SHP77 (cell line): ENCODE measurements around the gene PSTPIP1.

Source experiments
- DNase-seq, 2 experiments: peaks; one replicate each; lab custom pipeline; 2025; lab: John Stamatoyannopoulos, UW

Gene PSTPIP1

GRCh38 chr15:77042955-77043920 is 48.3 kb downstream of the PSTPIP1 start:
- no peak for DNase-seq

GRCh38 chr15:77044228-77045042 is 49.5 kb downstream of the PSTPIP1 start:
- DNase-seq, result no peak

- DNase-seq, result no peak
Observed at GRCh38 chr15:77045985-77046384, 51.1 kb downstream of the PSTPIP1 start.

- no peak for DNase-seq
Observed at GRCh38 chr15:77046704-77047412, 51.9 kb downstream of the PSTPIP1 start.

- no peak for DNase-seq
Observed at GRCh38 chr15:77048135-77048876, 53.4 kb downstream of the PSTPIP1 start.

GRCh38 chr15:77052556-77052955 is 57.6 kb downstream of the PSTPIP1 start:
- DNase-seq, result no peak

GRCh38 chr15:77053709-77054108 is 58.8 kb downstream of the PSTPIP1 start:
- DNase-seq, result no peak

- no peak for DNase-seq
Observed at GRCh38 chr15:77057072-77057471, 62.1 kb downstream of the PSTPIP1 start.

- no peak for DNase-seq
Observed at GRCh38 chr15:77057685-77058084, 62.8 kb downstream of the PSTPIP1 start.

GRCh38 chr15:77058468-77058867 is 63.5 kb downstream of the PSTPIP1 start:
- no peak for DNase-seq

- DNase-seq, result no peak
Observed at GRCh38 chr15:77059786-77060361, 64.9 kb downstream of the PSTPIP1 start.

- no peak for DNase-seq
Observed at GRCh38 chr15:77060546-77060945, 65.6 kb downstream of the PSTPIP1 start.

- no peak for DNase-seq
Observed at GRCh38 chr15:77063249-77063648, 68.3 kb downstream of the PSTPIP1 start.

GRCh38 chr15:77064063-77064462 is 69.1 kb downstream of the PSTPIP1 start:
- DNase-seq, result no peak

- no peak for DNase-seq
Observed at GRCh38 chr15:77064539-77065308, 69.8 kb downstream of the PSTPIP1 start.

GRCh38 chr15:77066971-77067690 is 72.2 kb downstream of the PSTPIP1 start:
- no peak for DNase-seq

- DNase-seq, result no peak
Observed at GRCh38 chr15:77067691-77068367, 72.9 kb downstream of the PSTPIP1 start.

GRCh38 chr15:77068633-77069032 is 73.7 kb downstream of the PSTPIP1 start:
- no peak for DNase-seq

- no peak for DNase-seq
Observed at GRCh38 chr15:77069521-77070121, 74.7 kb downstream of the PSTPIP1 start.
